HG03064 (cell line): ENCODE results near the gene KRTAP20-3.

Experiments
- ATAC-seq: cut with Tn5 transposase; IDR thresholded peaks from one replicate; pipeline ENCODE4 v1.9.1; 2021; ENCODE audit warnings: low read depth; ENCODE audit not compliant: unreplicated experiment

Gene KRTAP20-3

DNA sequence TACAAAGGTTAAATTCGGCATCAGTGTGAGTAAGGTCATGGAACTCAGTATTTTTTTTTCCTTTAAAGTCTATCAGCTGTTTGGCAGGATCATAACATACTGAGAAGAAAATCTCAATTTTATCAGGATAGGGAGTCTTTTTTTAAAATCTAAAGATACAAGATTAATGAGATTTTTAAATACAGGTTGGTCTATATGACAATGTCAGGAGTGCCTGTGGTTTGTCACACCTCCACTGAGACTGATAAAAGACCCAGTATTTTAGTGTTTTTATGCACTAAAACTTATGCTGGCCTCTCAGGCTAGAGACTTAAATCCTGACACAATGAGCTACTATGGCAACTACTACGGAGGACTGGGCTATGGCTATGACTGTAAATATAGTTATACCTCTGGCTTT lies at the start of gene KRTAP20-3:
KRTAP20-3 (plus strand) TSS at position 301 of the 400 bp plus-strand sequence.
- ATAC-seq, result no peak

DNA sequence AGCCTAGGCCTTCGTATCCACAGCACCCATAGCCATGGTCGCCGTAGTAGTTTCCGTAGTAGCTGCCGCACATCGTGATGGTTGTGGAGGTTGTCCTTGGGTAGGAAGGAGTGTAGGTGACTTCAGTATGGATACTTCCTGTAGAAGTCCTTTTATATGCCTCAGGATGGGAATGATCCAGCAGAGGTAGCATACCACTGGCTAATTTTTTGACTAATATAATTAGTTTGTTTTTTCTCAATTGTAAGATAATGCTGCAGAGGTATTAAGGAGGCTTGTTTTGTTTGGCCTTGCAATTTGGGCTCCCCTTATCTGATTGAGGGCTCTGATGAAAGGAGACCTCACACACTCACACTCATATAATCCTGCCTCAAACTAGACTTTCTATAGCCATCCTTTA lies 43.9 kb upstream of the KRTAP20-3 start, which contains the start of gene KRTAP6-2:
KRTAP6-2 (minus strand) TSS at position 101 of the 400 bp plus-strand sequence; CDS start at position 73, 28 bp downstream.
- no peak for ATAC-seq

DNA sequence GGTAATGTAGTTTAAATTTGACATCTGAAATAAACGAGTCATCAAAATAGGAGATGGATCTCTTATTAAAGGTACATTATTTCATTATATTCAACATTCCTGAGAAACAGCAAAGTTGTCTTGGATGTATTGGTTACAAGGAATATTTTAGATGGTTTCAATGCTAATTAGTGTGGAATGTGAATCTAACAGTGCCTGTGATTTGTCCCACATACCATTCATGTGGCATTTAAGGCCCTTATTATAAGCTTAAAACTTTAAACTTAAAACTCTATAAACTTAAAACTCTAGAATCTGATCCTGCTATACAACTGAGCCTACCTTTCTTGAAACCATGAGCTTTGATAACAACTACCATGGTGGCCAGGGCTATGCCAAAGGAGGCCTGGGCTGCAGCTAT lies 41.9 kb upstream of the KRTAP20-3 start, which contains the start of gene KRTAP22-1:
KRTAP22-1 (plus strand) TSS at position 301 of the 400 bp plus-strand sequence.
- no peak for ATAC-seq

DNA sequence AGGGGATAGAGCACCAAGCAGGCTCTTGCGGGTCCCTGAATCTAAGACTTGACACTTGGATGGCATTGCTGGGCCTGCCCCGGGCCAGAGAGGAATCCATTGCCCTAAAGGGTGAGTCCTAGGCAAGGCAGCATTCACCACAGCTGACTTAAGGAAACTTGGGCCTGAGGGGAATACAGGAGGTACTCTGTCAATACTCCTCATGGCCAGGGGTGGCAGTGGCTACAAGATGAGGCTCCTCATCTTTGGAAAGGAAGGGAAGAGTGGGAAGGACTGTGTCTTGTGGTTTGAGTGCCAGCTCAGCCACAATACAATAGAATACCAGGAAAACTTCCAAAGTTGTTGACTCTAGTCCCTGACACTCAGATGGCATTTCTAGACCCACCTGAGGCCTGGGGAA lies 36.7 kb upstream of the KRTAP20-3 start:
- ATAC-seq, result no peak

DNA sequence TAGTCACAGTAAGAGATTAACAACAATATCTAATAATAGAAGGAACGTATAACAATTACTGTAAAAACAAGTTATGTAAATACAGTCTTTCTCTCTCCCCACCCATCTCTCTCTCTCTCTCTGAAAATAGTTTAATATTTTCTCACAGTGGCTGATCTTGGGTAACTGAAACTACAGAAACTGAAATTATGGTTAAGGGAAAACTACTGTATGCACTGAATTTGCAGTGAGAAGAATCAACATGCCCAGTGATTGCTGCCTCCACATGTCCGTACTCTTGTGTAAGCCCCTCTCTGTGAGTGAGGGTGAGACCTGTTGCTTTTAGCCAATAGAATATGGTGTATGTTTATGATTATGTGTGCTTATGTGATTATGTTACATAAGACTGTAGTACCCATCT lies 30.5 kb upstream of the KRTAP20-3 start:
- no peak for ATAC-seq

DNA sequence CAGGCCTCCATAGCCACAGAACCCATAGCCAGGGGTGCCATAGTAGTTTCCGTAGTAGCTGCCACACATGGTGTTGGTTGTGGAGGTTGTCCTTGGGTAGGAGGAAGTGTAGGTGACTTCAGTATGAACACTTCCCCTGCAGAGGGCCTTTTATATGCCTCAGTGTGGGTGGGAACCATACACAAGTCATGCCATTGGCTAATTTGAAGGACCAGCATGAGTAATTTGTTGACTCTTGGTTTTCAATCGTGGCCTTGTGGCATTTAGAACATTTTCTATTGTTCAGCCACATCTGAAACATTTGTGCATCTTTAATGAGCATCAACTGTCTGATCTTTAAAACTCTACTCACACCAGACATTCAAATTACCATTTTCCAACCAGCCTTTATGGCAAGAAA lies 28.8 kb upstream of the KRTAP20-3 start, which contains the start of gene KRTAP6-1:
KRTAP6-1 (minus strand) TSS at position 95 of the 400 bp plus-strand sequence; CDS start at position 69, 26 bp downstream.
- ATAC-seq, result no peak

DNA sequence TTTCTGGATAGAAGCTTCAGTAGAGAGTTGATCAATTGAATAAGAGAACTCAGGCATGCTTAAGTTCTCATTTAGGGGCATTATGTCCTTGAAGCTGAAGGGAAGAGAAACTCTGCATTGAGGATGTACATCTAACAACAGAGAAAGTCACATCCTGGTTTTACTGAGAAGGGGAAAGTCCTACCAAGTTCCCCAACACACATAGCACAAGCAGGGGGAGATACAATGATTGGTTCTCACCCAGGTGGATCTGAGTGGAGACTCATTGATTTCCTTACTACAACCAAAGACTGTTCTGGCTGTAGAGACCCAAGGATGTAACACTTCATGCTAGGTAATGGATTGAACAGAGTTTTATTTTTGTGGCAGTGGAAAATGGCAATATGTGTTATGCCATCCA lies 27.5 kb upstream of the KRTAP20-3 start:
- ATAC-seq, result no peak

DNA sequence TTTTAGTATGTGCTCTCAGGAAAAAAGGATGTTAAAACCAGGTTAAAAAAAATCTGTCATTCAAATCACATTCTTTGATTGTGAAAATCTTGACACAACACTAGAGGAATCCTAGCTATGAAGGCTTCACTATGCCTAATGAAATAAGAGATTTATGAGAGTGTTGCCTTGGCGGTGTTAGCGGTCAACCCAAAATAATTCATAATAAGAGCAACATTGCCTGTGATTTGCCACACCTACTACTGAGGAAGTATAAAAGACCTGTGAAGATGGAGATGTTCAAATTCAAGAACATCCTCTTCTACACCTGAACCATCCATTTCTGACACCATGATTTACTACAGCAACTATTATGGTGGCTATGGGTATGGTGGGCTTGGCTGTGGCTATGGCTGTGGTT lies 26.5 kb upstream of the KRTAP20-3 start, which contains the start of gene KRTAP20-1:
KRTAP20-1 (plus strand) TSS at position 301 of the 400 bp plus-strand sequence; CDS start at position 331, 30 bp downstream.
- ATAC-seq, result no peak

DNA sequence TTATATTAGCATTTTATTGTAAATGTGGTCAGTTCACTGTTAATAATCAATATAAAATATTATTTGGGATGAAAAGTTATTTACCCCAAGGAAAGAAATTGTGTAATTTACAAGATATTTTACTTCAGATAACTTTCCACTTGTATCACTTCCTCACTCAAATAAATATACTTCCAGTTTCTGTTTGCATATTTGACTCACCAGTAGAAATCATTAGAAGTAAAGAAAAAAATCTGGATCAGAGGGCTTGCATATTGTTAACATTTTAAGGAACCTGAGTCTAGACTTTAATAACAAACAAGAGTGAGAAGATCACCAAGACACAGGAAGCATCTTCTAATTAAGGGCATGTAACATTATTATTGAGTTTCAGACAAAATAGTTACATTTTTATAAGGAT lies 22.6 kb upstream of the KRTAP20-3 start:
- no peak for ATAC-seq

DNA sequence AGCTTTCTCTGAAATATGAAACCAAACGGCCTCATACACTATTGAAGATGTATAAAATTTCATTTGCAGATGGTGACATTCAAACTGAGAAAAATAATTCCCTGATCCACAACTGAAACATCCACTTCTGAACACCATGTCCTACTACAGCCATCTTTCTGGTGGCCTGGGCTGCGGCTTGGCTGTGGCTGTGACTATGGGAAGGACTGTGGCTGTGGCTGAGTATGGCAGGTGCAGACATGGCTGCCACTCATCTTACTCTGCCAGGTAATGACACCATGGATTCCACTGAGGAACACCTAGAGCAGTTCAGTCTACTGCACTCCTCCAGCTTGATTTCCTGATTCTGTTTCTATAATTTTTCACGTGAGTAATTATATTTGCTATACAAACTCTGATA lies 22.1 kb upstream of the KRTAP20-3 start, which contains the start of gene KRTAP20-4:
KRTAP20-4 (plus strand) TSS at position 106 of the 400 bp plus-strand sequence.
- no peak for ATAC-seq

DNA sequence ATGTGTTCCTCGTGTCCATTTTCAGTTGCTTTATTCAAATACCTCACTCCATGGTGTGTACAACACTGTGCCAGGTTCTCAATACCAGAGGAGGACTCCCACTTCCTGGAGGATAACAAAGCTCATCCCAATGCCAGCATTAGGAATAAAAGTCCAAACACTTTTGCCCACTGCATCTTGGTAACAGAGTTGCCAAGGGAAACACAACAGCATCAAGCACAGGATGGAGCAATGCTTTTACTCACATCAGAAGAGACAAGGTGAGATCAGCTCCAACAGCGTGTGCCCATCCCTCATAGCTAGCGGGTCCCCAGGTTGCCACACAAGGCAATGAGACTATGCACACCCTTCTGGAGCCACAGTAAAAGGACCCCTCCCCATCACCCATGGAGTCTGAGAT lies 19.3 kb upstream of the KRTAP20-3 start:
- no peak for ATAC-seq

DNA sequence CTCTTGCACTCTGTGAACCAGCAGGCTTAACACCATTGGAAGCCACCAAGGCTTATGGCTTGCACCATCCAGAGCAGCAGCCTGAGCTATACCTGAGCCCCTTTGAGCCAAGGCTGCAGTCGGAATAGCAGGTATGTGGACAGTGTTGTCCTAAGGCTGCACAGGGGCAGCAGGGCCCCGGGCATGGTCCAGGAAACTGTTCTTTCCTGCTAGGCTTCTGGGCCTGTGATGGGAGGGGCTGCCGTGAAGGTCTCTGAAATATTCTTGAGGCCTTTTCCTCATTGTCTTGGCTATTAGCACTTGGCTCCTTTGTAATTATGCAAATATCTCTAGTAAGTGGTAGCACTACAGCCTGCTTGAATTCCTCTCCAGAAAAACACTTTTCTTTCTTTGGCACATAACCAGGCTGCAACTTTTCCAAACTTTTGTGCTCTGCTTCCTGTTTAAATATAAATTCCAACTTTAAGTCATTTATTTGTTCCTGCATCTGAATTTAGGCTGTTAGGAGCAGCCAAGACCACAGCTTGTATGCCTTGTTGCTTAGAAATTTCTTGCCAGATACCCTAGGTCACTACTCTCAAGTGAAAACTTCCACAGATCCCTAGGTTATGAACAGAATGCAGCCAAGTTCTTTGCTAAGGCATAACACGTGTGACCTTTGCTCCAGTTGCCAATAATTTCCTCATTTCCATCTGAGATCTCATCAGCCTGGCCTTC lies 17.1 kb upstream of the KRTAP20-3 start:
- ATAC-seq, result no peak

DNA sequence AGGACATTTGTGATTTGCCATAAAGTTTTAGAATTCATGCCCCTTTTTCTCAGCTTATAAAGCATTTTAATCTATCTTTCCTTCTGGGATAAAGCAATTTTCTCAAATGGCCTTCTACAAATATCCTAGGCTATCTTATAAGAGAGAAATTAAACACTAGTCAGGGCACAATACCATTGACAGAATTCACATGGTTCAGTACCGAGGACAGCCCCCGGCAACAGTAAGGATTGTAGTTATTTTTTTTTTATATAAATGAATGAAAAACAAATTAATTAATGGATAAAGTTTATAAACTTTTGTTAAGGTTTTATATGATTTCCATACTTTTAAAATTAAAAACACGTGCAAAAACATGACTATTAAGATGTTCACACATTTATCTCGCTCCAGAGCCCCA lies 14.6 kb upstream of the KRTAP20-3 start:
- ATAC-seq, result no peak

DNA sequence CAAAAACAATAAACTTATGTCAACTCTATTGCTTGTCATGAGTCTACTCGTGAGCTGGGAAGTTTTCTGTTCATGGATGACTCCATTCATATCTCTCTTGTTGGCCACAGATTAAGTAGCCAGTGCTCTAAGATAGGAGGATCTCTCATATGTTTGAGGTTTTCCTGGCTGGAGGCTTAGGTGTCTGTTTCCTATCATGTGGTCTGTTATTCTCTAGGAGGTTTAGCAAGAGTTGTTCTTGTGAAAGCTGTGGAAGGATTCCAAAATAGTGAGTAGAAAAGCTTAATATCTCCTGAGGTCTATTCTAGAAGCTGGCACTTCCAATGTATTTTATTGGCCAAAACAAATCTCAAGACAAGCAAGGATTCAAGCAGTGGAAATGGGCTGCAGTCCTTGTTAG lies 13.5 kb upstream of the KRTAP20-3 start:
- no peak for ATAC-seq

DNA sequence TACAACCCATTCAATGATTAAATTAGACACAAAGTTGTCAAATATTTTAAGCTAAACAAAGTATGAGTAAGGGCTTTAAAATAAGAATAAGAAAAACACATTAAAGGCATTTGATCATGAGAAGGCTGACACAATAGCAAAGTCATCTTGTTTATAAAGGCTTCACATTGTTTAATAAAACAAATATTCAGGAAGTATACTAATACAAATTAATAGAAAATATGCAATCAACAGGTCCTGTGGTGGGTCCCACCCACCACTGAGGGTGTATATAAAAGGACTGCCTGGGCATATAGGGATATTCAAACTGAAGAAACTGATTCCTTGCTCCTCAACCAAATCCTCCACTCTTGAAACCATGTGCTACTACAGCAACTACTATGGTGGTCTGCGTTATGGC lies 7.8 kb upstream of the KRTAP20-3 start, which contains the start of gene KRTAP20-2:
KRTAP20-2 (plus strand) TSS at position 301 of the 400 bp plus-strand sequence; CDS start at position 359, 58 bp downstream.
- ATAC-seq, result no peak

DNA sequence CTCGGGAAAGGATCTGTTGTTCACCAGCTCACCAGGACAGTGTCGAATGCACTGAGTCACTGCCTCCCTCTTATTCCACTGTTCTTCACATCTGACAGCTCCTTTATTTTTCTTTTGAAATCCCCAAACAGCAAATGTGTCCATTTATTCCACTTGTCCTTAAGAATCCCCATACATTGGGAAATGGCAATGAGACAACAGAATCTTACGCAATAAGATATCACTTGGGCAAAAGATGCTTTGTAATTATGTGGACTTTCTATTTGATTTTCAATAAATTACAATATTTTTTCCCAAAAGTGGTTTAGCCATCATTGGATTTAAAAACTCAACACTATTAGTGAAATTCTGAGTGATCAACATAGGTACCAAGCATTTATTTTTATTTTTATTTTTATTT lies 4.0 kb upstream of the KRTAP20-3 start:
- no peak for ATAC-seq

DNA sequence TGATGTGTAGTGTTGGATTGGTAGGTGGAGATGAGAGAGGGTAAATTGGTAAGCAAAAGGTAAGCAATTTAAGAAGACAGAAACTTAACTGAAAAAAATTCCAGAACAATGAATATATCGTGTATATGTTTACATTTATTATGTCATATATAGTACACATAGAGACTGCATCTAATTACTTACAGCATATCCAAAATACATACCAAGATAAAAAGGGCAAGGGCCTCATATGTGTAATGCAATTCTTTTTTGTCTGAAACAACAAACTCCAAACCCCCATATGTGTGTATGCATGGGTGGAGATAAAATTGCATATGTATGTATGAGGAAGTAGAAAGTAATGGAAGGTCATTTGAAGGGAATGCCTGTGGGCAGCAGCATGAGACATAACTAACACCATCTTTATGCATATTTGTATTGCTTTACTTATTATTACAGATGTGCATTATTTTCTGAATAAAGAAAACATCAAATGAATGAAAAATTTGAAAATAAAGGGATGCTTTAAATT lies 4.3 kb downstream of the KRTAP20-3 start:
- no peak for ATAC-seq

DNA sequence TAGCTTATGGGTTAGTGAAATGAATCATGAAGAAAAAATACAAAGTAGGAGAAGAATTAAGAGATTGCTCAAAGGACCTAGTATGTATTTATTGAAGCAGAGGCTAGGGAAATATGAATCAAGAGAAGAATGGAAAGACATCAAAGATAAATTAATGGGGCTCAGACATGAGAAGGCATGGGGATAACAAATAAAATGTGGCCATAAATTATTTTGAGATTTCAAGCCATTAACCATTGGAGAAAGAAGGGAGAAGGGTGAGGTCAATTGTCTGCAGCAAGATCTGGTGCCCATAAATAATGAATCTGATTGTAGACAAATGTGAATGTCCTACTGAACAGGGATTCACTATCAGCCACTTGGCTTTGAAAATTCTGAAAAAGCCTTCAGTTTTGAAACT lies 10.2 kb downstream of the KRTAP20-3 start:
- ATAC-seq, result no peak

DNA sequence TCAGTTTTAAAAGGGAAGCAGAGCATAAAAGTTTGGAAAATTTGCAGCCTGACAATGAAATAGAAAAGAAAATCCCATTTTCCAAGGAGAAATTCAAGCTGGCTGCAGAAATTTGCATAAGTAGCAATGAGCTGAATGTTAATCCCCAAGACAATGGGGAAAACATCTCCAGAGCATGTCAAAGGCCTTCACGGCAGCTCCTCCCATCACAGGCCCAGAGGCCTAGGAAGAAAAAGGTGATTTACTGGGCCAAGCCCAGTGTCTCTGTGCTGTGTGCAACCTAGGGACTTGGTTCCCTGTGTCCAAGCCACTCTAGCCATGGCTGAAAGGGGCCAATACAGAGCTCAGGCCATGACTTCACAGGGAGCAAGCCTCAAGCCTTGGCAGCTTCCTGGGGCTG lies 26.1 kb downstream of the KRTAP20-3 start:
- ATAC-seq, result no peak

DNA sequence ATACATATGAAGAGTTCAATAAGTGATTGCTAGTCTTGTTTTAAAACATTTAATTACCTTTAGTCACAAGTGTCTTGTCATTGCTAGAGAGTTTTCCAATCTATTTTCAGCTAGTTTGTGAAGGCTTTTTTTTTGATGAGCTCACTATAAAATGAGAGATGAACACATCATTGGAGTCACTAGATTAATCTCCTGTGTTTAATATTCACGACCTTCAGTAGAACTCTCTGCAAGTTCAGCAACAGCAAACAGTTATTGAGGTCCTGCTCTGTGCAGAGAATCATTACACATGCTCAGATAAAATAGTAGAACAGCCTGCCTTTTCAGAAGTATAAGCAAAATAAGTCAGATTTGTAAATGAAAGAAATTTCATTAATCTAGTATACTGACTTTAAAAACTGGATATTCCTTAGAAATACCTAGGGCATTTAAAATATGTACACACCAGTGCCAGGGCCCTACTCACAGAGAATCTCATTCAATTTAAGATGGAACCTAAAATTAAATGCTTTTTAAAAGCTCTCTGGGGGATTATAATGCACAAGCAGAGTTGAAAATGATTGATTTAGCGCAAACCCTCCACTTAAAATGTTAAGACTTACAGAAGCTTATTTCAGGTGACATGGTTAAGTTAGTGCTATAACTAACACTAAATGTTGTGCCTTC lies 30.5 kb downstream of the KRTAP20-3 start:
- ATAC-seq, result no peak

DNA sequence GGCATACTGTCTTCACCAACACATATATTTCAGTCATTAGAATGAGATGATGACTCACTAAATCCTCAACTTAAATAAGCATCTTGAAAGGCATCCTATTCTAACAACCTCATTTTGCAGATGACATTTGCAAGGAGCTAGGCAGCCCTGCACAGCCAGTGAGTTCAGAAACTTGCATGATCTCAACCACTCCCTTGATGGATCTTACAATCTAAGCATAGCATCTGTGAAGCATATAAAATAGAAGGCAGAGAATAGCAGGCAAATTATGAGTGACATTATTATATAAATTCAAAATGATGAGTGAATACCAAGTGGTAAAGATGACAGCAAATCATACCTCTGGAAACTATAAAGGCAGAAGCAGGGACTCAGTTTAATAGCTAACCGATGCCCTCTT lies 31.6 kb downstream of the KRTAP20-3 start:
- ATAC-seq, result no peak
